B cell (primary cell): ENCODE results near the gene TALDO1. TPM values are rescaled to one million over a fixed set of nuclear protein-coding genes. Genes with fewer than 3 reads are reported as not detected.

Experiments
- ATAC-seq: fragments of 200-7000 bp; cut with Tn5 transposase; one replicate; pipeline ENCODE4 v1.10.0; 2021; ENCODE audit warnings: low read depth, mild to moderate bottlenecking, moderate number of reproducible peaks, moderate library complexity
- CTCF ChIA-PET: fragments of 350-600 bp; sonication (Branson Sonifier 250); formaldehyde crosslinking; loops from one replicate; lab custom pipeline; 2021; ENCODE audit warnings: antibody characterized with exemption, inconsistent platforms; lab: Charles Lee
- POLR2A ChIA-PET: fragments of 350-600 bp; sonication (Branson Sonifier 250); formaldehyde crosslinking; loops from one replicate; lab custom pipeline; 2021; ENCODE audit warnings: antibody characterized with exemption; lab: Charles Lee
- DNase-seq: peaks from one replicate; pipeline ENCODE4 v3.0.0; 2013
- H2AFZ ChIP-seq: 2 replicates; pipeline ENCODE4 v1.6.1; 2012; ENCODE audit warnings: mild to moderate bottlenecking, low read depth, low read length; ENCODE audit not compliant: insufficient read depth, poor library complexity, severe bottlenecking
- H3K27ac ChIP-seq, 2 donors: 1 replicate in 1 of 2; 2 replicates in 1 of 2; pipeline ENCODE4 v1.5.1; 2012 to 2013; ENCODE audit warnings: low read length in 2 of 2, mild to moderate bottlenecking in 2 of 2, moderate library complexity in 1 of 2
- H3K27me3 ChIP-seq, 4 experiments: fragments of 200-600 bp in 1 of 4; sonication (generic) in 1 of 4; replicated peaks in 1 of 4; 1 replicate in 2 of 4; 2 replicates in 2 of 4; pipeline versions ENCODE4 v1.6.1 to v1.7.0; 2013 to 2016; ENCODE audit warnings: low read length in 3 of 4, mild to moderate bottlenecking in 2 of 4, mixed read lengths in 1 of 4, moderate library complexity in 1 of 4; ENCODE audit not compliant: insufficient read depth in 4 of 4, control insufficient read depth in 3 of 4; ENCODE audit errors: control extremely low read depth in 1 of 4
- H3K36me3 ChIP-seq, 2 experiments: replicated peaks in 1 of 2; 1 replicate in 1 of 2; 2 replicates in 1 of 2; pipeline versions ENCODE4 v1.6.1 to v1.7.1; 2013; ENCODE audit warnings: low read length in 1 of 2; ENCODE audit not compliant: insufficient read depth in 2 of 2, control insufficient read depth in 1 of 2; ENCODE audit errors: control extremely low read depth in 1 of 2, extremely low read depth in 1 of 2
- H3K4me1 ChIP-seq, 2 donors: fragments of 200-600 bp in 1 of 2; sonication (generic) in 1 of 2; 1 replicate in 1 of 2; 2 replicates in 1 of 2; pipeline versions ENCODE4 v1.5.1 to v1.6.1; 2013 to 2017; ENCODE audit warnings: low read length in 2 of 2; ENCODE audit not compliant: control insufficient read depth in 2 of 2, insufficient read depth in 2 of 2
- H3K4me2 ChIP-seq: replicated peaks from 2 replicates; pipeline ENCODE3; 2012; ENCODE audit warnings: mild to moderate bottlenecking, low read depth, low read length; ENCODE audit not compliant: poor library complexity, severe bottlenecking
- H3K4me3 ChIP-seq, 5 experiments: fragments of 200-600 bp in 1 of 5; sonication (generic) in 1 of 5; 1 replicate in 3 of 5; 2 replicates in 2 of 5; pipeline versions ENCODE4 v1.5.1 to v1.7.0; 2011 to 2016; ENCODE audit warnings: low read length in 4 of 5, mild to moderate bottlenecking in 4 of 5, low read depth in 2 of 5, control low read depth in 1 of 5, moderate library complexity in 1 of 5; ENCODE audit not compliant: insufficient read depth in 1 of 5; ENCODE audit errors: control extremely low read depth in 1 of 5, extremely low read depth in 1 of 5
- H3K79me2 ChIP-seq: fragments of 200-600 bp; sonication (generic); one replicate; pipeline ENCODE4 v1.6.0; 2016; ENCODE audit warnings: low read length; ENCODE audit not compliant: control insufficient read depth, insufficient read depth
- H3K9ac ChIP-seq: fragments of 200-600 bp; sonication (generic); 2 replicates; pipeline ENCODE4 v1.6.1; 2017; ENCODE audit warnings: mild to moderate bottlenecking, low read length, moderate library complexity
- H3K9me3 ChIP-seq, 3 donors: one replicate each; pipeline versions ENCODE4 v1.6.1 to v1.7.1; 2013; ENCODE audit warnings: low read length in 2 of 3; ENCODE audit not compliant: control insufficient read depth in 2 of 3, insufficient read depth in 1 of 3; ENCODE audit errors: control extremely low read depth in 1 of 3
- H4K20me1 ChIP-seq: 2 replicates; pipeline ENCODE4 v1.6.0; 2012; ENCODE audit warnings: mild to moderate bottlenecking, low read length; ENCODE audit not compliant: insufficient read depth, control insufficient read depth, poor library complexity, severe bottlenecking
- H3K27ac Mint-ChIP-seq: one replicate; pipeline ENCODE4 v1.8.0; 2021; ENCODE audit warnings: mixed read lengths
- H3K27me3 Mint-ChIP-seq: one replicate; pipeline ENCODE4 v1.8.0; 2021; ENCODE audit warnings: mixed read lengths
- H3K4me1 Mint-ChIP-seq: one replicate; pipeline ENCODE4 v1.8.0; 2021; ENCODE audit warnings: mixed read lengths
- H3K4me3 Mint-ChIP-seq: one replicate; pipeline ENCODE4 v1.8.0; 2021; ENCODE audit warnings: mixed read lengths
- H3K9me3 Mint-ChIP-seq: one replicate; pipeline ENCODE4 v1.8.0; 2022; ENCODE audit warnings: mixed read lengths; ENCODE audit not compliant: insufficient read depth
- CTCF ChIP-seq: fragments of 200-600 bp; IDR thresholded peaks from one replicate; pipeline ENCODE4 v1.8.0; 2022; ENCODE audit warnings: antibody characterized with exemption, mild to moderate bottlenecking
- EZH2 ChIP-seq: IDR thresholded peaks from 2 replicates; pipeline ENCODE4 v1.6.1; 2012; ENCODE audit warnings: borderline replicate concordance, low read depth, mild to moderate bottlenecking, moderate library complexity, low read length; ENCODE audit not compliant: insufficient read depth, poor library complexity, severe bottlenecking
- WGBS: methylation state at CpG from one replicate; pipeline ENCODE4 v1.1.5; 2013; ENCODE audit warnings: missing lambda C conversion rate; ENCODE audit not compliant: insufficient coverage; 5-methylcytosine and 5-hydroxymethylcytosine counted together
- intact Hi-C: fragments of 100-400 bp; cut with micrococcal nuclease; formaldehyde crosslinking; loops from one replicate; pipeline ENCODE4 v1.10.0; 2022
- polyA plus RNA-seq: library from polyadenylated mRNA; depleted of rRNA; stranded (reverse); fragments of >200 nt; gene quantifications from 2 replicates; pipeline ENCODE4 v1.2.3, GENCODE V29; 2012
- total RNA-seq, 2 donors: library from RNA; stranded (reverse); fragments of 120-200 nt in 1 of 2; gene quantifications; 1 replicate in 1 of 2; 2 replicates in 1 of 2; pipeline versions ENCODE4 v1.2.3 to v1.2.4, GENCODE V29; 2013 to 2022

Gene TALDO1
- total and polyA plus RNA-seq, 2 donors (not counting 1 experiment from before 2014, with no cell fraction given), result 82.4 to 116 TPM

- Mint-ChIP-seq H3K4me3 (peak overlapping the region; percentile 39), H3K27ac (peak overlapping the region; percentile 20), H3K9me3 (no peaks in the 10 kb centered on the region), H3K4me1 (peaks cover 19% of the 10 kb centered on the region), H3K27me3 (no peaks in the 10 kb centered on the region)
- Histone ChIP-seq H3K4me2 (no peak overlapping the region), H4K20me1 (peaks cover 45% of the 10 kb centered on the region), H2AFZ (no peak overlapping the region), H3K36me3 (no peaks in the 10 kb centered on the region), H3K9me3 (no peaks in the 10 kb centered on the region), H3K27ac (no peak overlapping the region), H3K4me1 (peaks cover 12 to 24% of the 10 kb centered on the region in 2 donors), H3K27me3 (no peaks in the 10 kb centered on the region), H3K79me2 (peaks cover 44% of the 10 kb centered on the region), H3K4me3 (no peak overlapping the region), H3K9ac (no peak overlapping the region)
- ATAC-seq (no peak), DNase-seq (peak; percentile 18)
- POLR2A ChIA-PET, result no interaction called here
- intact Hi-C loops, result no loop called here
- 95% methylated on average over 22 of the region's 23 CpGs for WGBS
- CTCF ChIA-PET, result no interaction called here
- TF ChIP-seq CTCF (no peak), EZH2 (no peak)
Measured at GRCh38 chr11:778976-779954, 32.0 kb downstream of the TALDO1 start.

DNA sequence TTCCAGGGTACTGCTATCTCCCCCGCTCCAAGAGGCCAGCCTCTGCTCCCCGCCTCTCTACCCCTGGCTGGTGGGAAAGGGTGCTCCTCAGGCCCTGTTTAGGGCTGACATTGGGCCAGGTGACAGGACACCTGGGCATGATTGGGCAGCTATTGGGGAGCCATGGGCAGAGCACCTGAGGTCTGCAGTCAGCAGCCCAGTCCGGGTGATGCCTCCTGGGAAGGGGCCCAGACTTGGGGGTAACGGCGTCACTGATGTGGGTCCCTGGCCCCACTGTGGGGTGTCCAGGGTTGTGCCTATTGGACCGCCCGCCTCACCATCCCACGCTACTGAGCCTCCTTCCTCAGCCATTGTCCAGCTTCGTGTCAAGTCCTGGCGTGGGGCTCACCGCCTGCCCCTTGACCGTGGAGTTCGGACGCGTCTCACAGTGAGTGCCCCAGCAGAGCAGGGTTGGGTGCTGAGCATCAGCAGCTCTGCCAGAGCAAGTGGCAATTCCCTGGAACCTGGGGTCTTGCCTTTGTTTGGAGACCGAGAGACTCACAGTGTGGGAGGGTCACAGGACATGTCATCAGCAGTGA lies 32.8 kb downstream of the TALDO1 start:
- WGBS, result 97% methylated on average over 16 of the region's 16 CpGs
- Histone ChIP-seq H2AFZ (no peak overlapping the region), H3K27ac (no peak overlapping the region), H4K20me1 (peaks cover 41% of the 10 kb centered on the region), H3K36me3 (no peaks in the 10 kb centered on the region), H3K9ac (no peak overlapping the region), H3K79me2 (peaks cover 36% of the 10 kb centered on the region), H3K4me2 (no peak overlapping the region), H3K9me3 (no peaks in the 10 kb centered on the region), H3K27me3 (no peaks in the 10 kb centered on the region), H3K4me1 (peaks cover 12 to 24% of the 10 kb centered on the region in 2 donors), H3K4me3 (no peak overlapping the region)
- ChIA-PET CTCF (no interaction called here), POLR2A (no interaction called here)
- TF ChIP-seq CTCF (no peak), EZH2 (no peak)
- Mint-ChIP-seq H3K4me3 (peak overlapping the region; percentile 26), H3K9me3 (no peaks in the 10 kb centered on the region), H3K4me1 (peaks cover 19% of the 10 kb centered on the region), H3K27ac (no peak overlapping the region), H3K27me3 (no peaks in the 10 kb centered on the region)
- no peak for DNase-seq
- no peak for ATAC-seq
- intact Hi-C loops, result no loop called here
